HG03520 (cell line): ENCODE measurements around the gene MEI4.

Experiments used
- ATAC-seq: cut with Tn5 transposase; IDR thresholded peaks from one replicate; pipeline ENCODE4 v1.9.1; 2021; ENCODE audit warnings: mild to moderate bottlenecking, moderate library complexity; ENCODE audit not compliant: unreplicated experiment

MEI4 gene

DNA sequence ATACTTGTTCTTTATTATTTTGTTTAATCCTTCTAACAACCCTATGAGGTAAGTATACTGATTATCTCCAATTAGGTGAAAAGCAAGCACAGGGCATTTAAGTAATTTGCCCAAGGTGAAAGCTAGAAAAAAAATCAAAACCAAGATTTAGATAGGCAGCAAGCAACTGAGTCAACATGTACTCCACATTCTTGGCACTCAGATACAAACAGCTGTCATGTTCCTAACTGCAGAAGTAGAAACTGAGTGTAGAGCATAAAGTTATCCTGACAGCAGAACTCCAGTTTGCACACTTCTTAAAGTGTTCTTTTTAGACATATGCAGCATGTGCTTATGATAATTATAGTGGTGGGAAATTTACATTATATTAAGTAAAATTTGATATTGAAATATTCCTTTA is 278.1 kb downstream of the MEI4 start:
- no peak for ATAC-seq

DNA sequence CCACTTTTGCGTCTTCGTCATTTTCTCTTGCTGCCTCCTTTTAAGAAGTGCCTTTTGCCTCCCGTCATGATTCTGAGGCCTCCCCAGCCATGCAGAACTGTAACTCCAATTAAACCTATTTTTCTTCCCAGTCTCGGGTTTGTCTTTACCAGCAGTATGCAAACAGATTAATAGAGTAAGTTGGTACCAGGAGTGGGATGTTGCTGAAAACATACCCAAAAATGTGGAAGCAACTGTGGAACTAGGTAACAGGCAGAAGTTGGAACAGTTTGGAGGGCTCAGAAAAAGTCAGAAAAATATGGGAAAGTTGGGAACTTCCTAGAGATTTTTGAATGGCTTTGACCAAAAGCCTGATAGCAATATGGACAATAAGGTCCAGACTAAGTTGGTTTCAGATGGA is 309.2 kb downstream of the MEI4 start:
- ATAC-seq: no peak

DNA sequence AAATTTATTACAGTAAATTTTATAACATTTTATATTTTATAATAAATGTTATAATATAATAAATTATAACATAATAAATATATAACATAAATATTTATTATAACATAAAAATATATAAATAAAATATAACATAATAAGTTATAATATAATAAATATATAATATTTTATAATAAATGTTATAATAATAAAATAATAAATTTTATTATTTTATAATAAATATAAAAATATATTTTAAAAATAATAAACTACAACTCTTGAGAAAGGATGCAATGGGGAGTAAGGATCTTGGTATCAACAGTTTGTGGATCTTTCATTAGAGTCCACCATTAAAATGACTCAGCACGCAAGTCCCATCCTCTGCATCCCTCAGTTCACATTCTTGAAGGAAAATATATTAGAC is 312.6 kb downstream of the MEI4 start:
- ATAC-seq: no peak

DNA sequence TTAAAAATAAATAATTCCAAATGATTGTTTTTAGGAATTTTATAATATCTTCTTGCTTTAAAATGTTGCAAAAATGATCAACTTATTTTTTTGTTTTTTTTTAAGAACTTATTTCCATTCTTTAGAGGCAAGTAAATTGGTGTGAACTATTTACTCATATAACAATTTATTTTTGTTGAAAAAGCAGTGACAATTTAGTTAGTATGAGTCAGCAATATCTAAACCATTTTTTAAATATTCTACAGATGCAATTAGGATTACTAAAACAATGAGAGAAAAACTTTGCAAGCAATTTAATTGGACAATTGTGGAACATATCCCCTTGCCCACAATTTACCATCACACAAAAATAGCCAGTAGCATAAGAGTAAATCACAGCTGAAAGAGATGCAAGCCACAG is 319.5 kb downstream of the MEI4 start:
- ATAC-seq: no peak
